ENCODE results near the gene OR8G5.

The OR8G5 gene

GRCh38 chr11:124256076-124256475 lies at the start of gene OR8G5:
OR8G5 (plus strand) TSS chr11:124256376; CDS start chr11:124264932, 8,556 bp downstream.
- DNase-seq (ENCODE audit: low read depth), result no peak
- TF ChIP-seq CTCF (IDR thresholded peaks at IDR 0.05; ENCODE audit: low read depth, low read length, missing control alignments), result no peak
- no peak within 1 kb of the TSS for H3K4me3 ChIP-seq (ENCODE audit: low read depth, low read length)

DNA sequence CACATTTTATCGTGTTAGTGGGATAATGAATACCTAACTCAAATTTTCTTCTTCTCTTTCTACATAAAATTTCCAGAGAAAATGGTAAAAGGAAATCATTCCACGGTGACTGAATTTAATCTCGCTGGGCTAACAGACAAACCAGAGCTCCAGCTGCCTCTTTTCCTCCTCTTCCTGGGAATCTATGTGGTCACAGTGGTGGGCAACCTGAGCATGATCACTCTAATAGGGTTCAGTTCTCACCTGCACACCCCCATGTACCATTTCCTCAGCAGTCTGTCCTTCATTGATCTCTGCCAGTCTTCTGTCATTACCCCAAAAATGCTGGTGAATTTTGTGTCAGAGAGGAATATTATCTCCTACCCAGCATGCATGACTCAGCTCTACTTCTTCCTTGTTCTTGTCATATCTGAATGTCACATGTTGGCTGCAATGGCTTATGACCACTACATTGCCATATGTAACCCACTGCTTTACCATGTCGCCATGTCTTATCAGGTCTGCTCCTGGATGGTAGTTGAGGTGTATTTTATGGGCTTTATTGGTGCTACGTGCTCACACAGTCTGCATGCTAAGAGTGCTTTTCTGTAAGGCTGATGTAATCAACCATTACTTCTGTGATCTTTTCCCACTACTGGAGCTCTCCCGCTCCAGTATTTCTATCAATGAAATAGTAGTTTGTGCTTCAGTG lies 48.9 kb upstream of the OR8G5 start:
- DNase-seq (ENCODE audit: low read depth), result no peak
- TF ChIP-seq CTCF (IDR thresholded peaks at IDR 0.05; ENCODE audit: low read depth, low read length, missing control alignments), result no peak

DNA sequence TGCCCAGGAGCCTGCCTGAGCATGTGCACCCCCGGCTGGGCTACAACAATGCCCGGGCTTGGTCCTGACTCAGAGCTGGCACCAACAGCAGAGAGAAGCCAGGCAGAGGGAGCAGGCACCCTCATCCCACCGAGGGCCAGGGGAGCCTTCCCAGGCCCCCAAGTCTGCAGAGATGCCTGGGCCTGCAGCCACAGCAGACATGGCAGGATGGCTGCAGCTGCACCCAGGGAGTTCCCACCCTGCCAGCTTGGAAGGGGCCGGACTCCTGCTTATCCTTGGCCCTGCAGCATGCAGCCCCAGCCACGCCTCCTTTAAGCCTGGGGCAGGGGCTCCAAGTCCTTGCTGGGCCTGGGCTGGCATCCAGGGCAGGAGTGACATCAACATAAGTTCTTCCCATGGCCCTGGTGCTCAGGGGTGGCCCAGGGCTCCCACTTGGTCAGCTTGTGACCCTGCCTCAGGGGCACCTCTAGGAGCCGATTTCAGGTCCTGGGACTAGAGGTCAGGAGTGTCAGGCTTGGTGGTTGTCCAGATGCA lies 46.3 kb upstream of the OR8G5 start:
- TF ChIP-seq CTCF (IDR thresholded peaks at IDR 0.05; ENCODE audit: low read depth, low read length, missing control alignments), result no peak
- no peak for DNase-seq (ENCODE audit: low read depth)

More for the DNA sequence above, 48.9 kb upstream of the OR8G5 start:
- H3K4me3 ChIP-seq (ENCODE audit: low read depth, low read length), result no peak overlapping the region

GRCh38 chr11:124210421-124210820 lies 45.8 kb upstream of the OR8G5 start:
- DNase-seq (ENCODE audit: low read depth), result no peak
- H3K4me3 ChIP-seq (ENCODE audit: low read depth, low read length), result no peak overlapping the region
- no peak for TF ChIP-seq CTCF (IDR thresholded peaks at IDR 0.05; ENCODE audit: low read depth, low read length, missing control alignments)

More for the DNA sequence above, 46.3 kb upstream of the OR8G5 start:
- H3K4me3 ChIP-seq (ENCODE audit: low read depth, low read length), result no peak overlapping the region

GRCh38 chr11:124211321-124211720 lies 44.9 kb upstream of the OR8G5 start:
- no peak overlapping the region for H3K4me3 ChIP-seq (ENCODE audit: low read depth, low read length)
- TF ChIP-seq CTCF (IDR thresholded peaks at IDR 0.05; ENCODE audit: low read depth, low read length, missing control alignments), result no peak
- no peak for DNase-seq (ENCODE audit: low read depth)

DNA sequence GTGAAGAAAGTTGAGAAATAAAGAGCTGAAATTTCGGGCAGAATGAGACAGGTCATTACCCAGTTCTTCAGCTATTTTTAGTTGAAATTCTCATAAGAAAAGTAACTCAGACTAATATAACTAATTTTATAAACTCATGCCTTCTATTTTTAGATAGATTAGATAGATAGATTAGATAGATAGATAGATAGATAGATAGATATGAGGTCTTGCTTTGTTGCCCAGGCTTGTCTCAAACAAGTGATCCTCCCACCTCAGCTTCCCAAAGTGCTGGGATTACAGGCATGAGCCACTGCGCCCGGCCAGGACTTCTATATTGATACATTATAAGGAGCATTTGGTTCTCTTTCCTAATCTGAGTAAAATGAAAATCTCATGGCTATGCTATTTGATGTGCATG lies 42.1 kb upstream of the OR8G5 start:
- no peak for TF ChIP-seq CTCF (IDR thresholded peaks at IDR 0.05; ENCODE audit: low read depth, low read length, missing control alignments)
- no peak for DNase-seq (ENCODE audit: low read depth)
- no peak overlapping the region for H3K4me3 ChIP-seq (ENCODE audit: low read depth, low read length)

- H3K4me3 ChIP-seq (ENCODE audit: low read depth, low read length), result no peak overlapping the region
- DNase-seq (ENCODE audit: low read depth), result no peak
- no peak for TF ChIP-seq CTCF (IDR thresholded peaks at IDR 0.05; ENCODE audit: low read depth, low read length, missing control alignments)
Observed at GRCh38 chr11:124219126-124219525, 37.0 kb upstream of the OR8G5 start.

All from GM12864 (cell line).